GM10266 (cell line): Measurements from ENCODE around the gene C22orf31.

ENCODE experiments used
- DNase-seq: peaks from one replicate; pipeline ENCODE4 v3.0.0; 2012; ENCODE audit errors: extremely low spot score
- TF ChIP-seq, protein P1 (sequence below): IDR thresholded peaks from 2 replicates; pipeline ENCODE4 v1.5.1; 2012; ENCODE audit warnings: mild to moderate bottlenecking, low read depth; ENCODE audit not compliant: control insufficient read depth, insufficient read depth; ENCODE audit errors: missing control alignments

The C22orf31 gene

DNA sequence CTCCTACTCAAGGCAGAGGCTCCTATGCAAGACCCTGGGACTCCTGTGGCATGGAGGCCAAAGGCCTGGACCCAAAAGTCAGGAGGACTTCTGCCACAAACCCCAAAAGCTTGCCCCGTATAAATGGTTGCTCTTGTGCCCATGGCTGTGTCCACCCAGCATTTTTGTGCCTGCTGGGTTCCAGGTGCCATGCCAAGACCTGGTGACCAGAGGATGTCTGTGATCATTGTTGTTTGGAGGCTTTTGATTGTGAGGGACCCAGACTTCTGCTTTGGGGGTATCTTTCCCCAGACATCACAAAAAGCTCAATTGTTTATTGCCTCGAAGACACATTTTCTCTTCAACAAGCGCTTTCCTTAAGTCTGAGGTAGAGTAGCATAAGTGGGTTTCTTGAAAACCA, 35.1 kb downstream of the C22orf31 start:
- TF ChIP-seq, protein P1, sequence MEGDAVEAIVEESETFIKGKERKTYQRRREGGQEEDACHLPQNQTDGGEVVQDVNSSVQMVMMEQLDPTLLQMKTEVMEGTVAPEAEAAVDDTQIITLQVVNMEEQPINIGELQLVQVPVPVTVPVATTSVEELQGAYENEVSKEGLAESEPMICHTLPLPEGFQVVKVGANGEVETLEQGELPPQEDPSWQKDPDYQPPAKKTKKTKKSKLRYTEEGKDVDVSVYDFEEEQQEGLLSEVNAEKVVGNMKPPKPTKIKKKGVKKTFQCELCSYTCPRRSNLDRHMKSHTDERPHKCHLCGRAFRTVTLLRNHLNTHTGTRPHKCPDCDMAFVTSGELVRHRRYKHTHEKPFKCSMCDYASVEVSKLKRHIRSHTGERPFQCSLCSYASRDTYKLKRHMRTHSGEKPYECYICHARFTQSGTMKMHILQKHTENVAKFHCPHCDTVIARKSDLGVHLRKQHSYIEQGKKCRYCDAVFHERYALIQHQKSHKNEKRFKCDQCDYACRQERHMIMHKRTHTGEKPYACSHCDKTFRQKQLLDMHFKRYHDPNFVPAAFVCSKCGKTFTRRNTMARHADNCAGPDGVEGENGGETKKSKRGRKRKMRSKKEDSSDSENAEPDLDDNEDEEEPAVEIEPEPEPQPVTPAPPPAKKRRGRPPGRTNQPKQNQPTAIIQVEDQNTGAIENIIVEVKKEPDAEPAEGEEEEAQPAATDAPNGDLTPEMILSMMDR, result no peak
- no peak for DNase-seq

DNA sequence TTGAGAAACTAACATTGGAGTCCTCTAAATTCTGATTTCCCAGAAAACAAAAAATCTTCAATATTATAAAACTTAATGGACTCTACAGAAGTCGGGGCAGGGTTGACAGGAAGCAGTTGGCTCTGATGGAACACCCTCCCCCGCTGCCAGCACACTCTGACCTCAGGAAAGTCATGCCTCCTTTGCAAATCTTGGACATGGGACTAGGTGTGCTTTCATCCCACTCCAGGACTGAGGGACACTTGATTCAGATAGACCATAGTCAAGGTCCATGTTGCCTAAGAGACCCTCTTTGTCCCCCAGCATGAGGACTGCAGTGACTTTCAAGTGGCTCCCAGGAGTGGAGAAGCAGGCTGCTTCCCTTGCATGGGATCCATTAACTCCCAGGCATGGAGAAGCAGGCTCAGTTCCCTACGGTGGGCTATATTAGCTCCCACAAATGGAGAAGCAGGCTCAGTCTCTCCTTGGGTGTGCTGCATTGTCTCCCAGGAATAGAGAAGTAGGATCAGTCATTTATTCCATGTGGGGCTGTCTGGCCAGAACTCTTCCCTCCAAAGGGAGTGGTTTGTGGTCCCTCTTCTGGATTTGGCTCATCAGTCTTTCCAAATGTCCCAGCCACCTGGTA, 38.3 kb downstream of the C22orf31 start:
- TF ChIP-seq, protein P1, result no peak
- no peak for DNase-seq

DNA sequence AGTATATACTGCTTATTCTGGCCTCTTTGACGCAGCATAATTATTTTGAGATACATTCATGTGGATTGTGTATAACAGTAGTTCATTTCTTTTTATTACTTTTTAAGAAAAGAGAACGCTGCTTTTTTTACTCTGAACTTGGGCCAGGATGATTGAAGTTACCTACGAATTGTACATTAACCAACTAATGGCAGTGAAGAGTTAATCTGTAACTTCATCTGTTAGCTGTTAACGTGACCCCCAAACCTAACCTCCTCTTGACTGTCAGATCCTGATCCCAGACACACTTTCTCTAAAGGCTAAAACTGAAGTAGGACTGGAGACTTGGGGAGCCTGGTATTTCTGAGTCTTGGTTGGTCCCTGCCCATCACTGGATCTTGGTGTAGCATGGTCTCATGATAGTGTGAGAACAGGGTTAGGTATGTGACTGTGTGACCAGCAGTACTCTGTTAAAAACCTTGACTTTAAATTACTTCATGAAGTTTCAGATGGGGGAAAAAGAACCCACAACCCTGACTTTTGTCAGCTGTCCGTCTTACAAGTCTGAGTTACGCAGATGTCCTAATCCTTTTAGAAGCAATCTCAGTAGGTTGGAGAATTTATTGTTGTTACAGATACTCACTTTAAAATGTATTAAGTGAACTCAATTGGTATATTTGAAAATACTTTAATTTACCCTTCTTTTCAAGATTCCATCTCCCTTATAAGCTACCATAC, 39.4 kb downstream of the C22orf31 start:
- DNase-seq, result no peak
- TF ChIP-seq, protein P1, result no peak

DNA sequence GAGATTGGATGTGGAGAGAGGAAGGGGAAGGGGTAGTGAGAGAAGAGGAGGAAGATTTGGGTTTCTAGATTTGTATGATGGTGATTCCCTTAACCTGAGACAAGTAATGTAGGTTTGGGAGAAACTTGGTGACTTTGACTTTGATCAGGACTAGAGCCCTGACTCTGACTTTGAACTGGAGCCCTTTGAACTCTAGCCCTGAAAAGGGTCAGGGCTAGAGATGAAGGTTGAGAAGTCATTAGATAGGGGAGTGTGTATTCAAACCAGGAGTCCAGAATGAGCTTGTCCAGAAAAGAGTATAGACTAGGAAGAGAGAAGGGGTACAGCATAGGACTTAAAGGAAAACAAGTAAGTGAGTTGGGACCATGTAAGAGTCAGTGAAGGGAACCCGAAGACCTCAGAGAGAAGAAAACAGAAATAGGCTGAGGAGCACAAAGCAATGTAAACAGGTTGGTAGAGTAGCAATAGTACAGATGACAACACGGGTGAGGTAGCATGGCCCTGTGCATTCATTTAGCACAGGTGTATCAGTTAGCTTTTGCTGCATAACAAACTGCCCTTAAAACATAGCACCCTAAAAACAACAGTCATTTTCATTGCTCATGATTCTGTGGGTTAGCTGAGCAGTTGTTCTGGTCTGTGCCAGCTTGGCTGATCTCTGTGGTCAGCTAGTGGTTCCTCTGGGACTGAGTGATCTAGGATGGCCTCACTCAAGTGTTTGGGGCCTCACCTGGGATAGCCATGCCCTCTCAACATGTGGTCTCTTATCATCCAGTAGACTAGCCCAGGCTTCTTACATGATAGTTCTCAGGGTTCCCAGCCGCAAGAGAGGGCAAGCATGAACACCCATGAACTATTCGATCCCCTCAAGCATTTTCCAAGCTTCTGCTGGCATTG, 43.1 kb downstream of the C22orf31 start:
- no peak for DNase-seq
- TF ChIP-seq, protein P1, result no peak

DNA sequence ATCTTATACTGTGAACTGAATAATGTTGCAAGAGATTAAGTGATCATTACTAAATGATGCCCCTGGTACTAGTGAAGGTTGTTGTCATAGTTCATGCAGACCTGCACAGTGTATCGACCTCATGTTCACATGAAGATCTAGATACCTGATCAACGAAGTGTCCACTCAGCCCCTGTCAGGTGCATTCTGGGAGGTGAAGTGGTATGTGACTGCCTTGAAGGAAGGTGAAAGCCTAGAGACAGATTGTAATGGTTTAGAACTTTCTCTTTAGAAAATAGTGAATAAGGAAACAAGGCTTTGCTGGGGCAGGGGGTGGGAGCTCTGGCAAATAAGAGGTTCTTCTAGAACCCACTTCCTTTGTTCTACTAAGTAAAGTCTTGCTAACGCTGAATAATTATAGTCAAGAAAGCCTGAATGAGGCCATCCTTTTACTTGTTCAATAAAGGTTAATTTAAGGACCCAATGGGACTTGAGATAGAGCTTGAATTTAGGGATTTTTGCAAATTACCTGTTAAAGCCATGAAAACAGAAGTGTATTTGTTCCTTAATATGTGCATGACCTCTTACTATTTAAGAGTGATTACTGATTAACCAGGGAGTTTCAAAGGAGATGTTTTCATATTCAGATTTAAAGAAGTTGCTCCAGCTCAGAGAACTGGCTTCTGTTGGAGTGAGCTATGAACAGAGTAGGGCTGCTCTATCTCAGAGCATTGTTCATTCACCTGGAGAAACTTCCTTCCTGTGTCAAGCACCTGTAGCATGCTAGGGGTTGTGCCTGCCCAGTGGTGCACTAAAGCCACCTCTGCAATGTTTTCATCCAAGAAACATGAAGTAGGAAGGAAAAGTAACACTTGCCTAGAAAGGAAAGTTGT, 45.3 kb downstream of the C22orf31 start:
- no peak for DNase-seq

DNA sequence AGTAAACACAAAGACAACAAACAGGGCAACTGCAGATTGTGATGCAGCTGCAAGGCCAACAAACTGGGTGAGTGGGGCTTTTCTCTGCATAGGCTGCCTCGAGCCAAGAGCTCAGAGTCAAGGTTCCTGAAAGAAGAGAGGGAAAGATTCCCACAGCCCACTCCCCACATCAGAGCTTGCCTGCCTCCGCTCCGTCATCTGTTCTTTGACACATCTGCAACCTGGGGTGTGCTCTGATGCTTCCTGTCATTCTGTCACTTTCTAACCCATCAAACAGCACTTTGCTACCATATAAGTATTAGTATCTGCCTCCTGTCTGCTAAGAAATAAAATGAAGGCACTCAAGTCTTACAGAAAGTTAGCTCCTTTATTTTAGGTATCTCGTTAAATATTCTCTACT, 46.9 kb downstream of the C22orf31 start:
- DNase-seq, result no peak
- TF ChIP-seq, protein P1, result no peak

More for the DNA sequence above, 45.3 kb downstream of the C22orf31 start:
- TF ChIP-seq, protein P1, result no peak
